Activated T-helper 2 cell treated with anti-CD3 and anti-CD28 coated beads, Interferon-gamma antibody, Interleukin-2, Interleukin-4, amounts not matched to agents 10 μg/mL and 5 μg/mL and 100 μg/mL, durations not matched to agents 14 hours and 24 hours and 36 hours (primary cell): ENCODE data around the gene SDHC. TPM values are rescaled to one million over a fixed set of nuclear protein-coding genes. Genes with fewer than 3 reads are reported as not detected.

ENCODE experiments used
- DNase-seq: peaks from one replicate; pipeline ENCODE4 v3.0.0; 2021; ENCODE audit warnings: low spot score
- H3K27ac Mint-ChIP-seq: one replicate; pipeline ENCODE4 v1.8.0; 2021; ENCODE audit warnings: mixed read lengths
- H3K27me3 Mint-ChIP-seq: one replicate; pipeline ENCODE4 v1.8.0; 2021; ENCODE audit warnings: low read depth, mixed read lengths
- H3K36me3 Mint-ChIP-seq: one replicate; pipeline ENCODE4 v1.8.0; 2021; ENCODE audit warnings: low read depth, mixed read lengths
- H3K4me1 Mint-ChIP-seq: one replicate; pipeline ENCODE4 v1.8.0; 2021; ENCODE audit warnings: low read depth, mixed read lengths
- H3K4me3 Mint-ChIP-seq: one replicate; pipeline ENCODE4 v1.8.0; 2021; ENCODE audit warnings: low read depth, mild to moderate bottlenecking, moderate library complexity, mixed read lengths
- H3K9me3 Mint-ChIP-seq: one replicate; pipeline ENCODE4 v1.8.0; 2021; ENCODE audit warnings: mixed read lengths
- intact Hi-C: fragments of 100-400 bp; cut with micrococcal nuclease; formaldehyde crosslinking; loops from one replicate; pipeline ENCODE4 v1.15.1; 2023
- total RNA-seq: library from RNA; stranded (reverse); gene quantifications from 2 replicates; pipeline ENCODE4 v1.2.3, GENCODE V29; 2022

SDHC gene
- total RNA-seq, 1 donor from 2014 or later: 186 TPM

GRCh38 chr1:161324020-161324419, 9.8 kb downstream of the SDHC start:
- H3K27ac Mint-ChIP-seq: no peak overlapping the region
- intact Hi-C loops: no loop called here
- no peaks in the 10 kb centered on the region for H3K27me3 Mint-ChIP-seq
- H3K4me3 Mint-ChIP-seq: no peak overlapping the region
- DNase-seq: no peak
- no peaks in the 10 kb centered on the region for H3K9me3 Mint-ChIP-seq
- H3K36me3 Mint-ChIP-seq: peaks cover 33% of the 10 kb centered on the region
- H3K4me1 Mint-ChIP-seq: peaks cover 7% of the 10 kb centered on the region

GRCh38 chr1:161330346-161330745, 16.2 kb downstream of the SDHC start:
- peaks cover 3% of the 10 kb centered on the region for H3K4me1 Mint-ChIP-seq
- intact Hi-C loops: no loop called here
- no peak overlapping the region for H3K27ac Mint-ChIP-seq
- peaks cover 61% of the 10 kb centered on the region for H3K36me3 Mint-ChIP-seq
- H3K27me3 Mint-ChIP-seq: no peaks in the 10 kb centered on the region
- H3K9me3 Mint-ChIP-seq: no peaks in the 10 kb centered on the region
- no peak overlapping the region for H3K4me3 Mint-ChIP-seq
- DNase-seq: no peak

GRCh38 chr1:161333166-161333565, 19.0 kb downstream of the SDHC start:
- H3K27ac Mint-ChIP-seq: no peak overlapping the region
- H3K4me3 Mint-ChIP-seq: no peak overlapping the region
- peaks cover 3% of the 10 kb centered on the region for H3K4me1 Mint-ChIP-seq
- peaks cover 53% of the 10 kb centered on the region for H3K36me3 Mint-ChIP-seq
- H3K9me3 Mint-ChIP-seq: no peaks in the 10 kb centered on the region
- DNase-seq: no peak
- intact Hi-C loops: no loop called here
- no peaks in the 10 kb centered on the region for H3K27me3 Mint-ChIP-seq

GRCh38 chr1:161335796-161336195, 21.6 kb downstream of the SDHC start:
- no peaks in the 10 kb centered on the region for H3K9me3 Mint-ChIP-seq
- intact Hi-C loops: no loop called here
- no peak overlapping the region for H3K27ac Mint-ChIP-seq
- no peak for DNase-seq
- no peaks in the 10 kb centered on the region for H3K27me3 Mint-ChIP-seq
- H3K36me3 Mint-ChIP-seq: peaks cover 47% of the 10 kb centered on the region
- H3K4me3 Mint-ChIP-seq: no peak overlapping the region
- H3K4me1 Mint-ChIP-seq: peaks cover 3% of the 10 kb centered on the region

- no peak overlapping the region for H3K27ac Mint-ChIP-seq
- no peak for DNase-seq
- H3K27me3 Mint-ChIP-seq: no peaks in the 10 kb centered on the region
- H3K4me3 Mint-ChIP-seq: no peak overlapping the region
- no peaks in the 10 kb centered on the region for H3K9me3 Mint-ChIP-seq
- intact Hi-C loops: no loop called here
- peaks cover 2% of the 10 kb centered on the region for H3K4me1 Mint-ChIP-seq
- peaks cover 42% of the 10 kb centered on the region for H3K36me3 Mint-ChIP-seq
Measured at GRCh38 chr1:161342177-161342576, 28.0 kb downstream of the SDHC start.

GRCh38 chr1:161342821-161343220, 28.6 kb downstream of the SDHC start:
- no peak overlapping the region for H3K27ac Mint-ChIP-seq
- no peaks in the 10 kb centered on the region for H3K9me3 Mint-ChIP-seq
- H3K4me1 Mint-ChIP-seq: peaks cover 2% of the 10 kb centered on the region
- no peak overlapping the region for H3K4me3 Mint-ChIP-seq
- no peaks in the 10 kb centered on the region for H3K27me3 Mint-ChIP-seq
- DNase-seq: no peak
- H3K36me3 Mint-ChIP-seq: peaks cover 40% of the 10 kb centered on the region
- intact Hi-C loops: no loop called here

GRCh38 chr1:161350671-161351070, 36.5 kb downstream of the SDHC start:
- H3K27ac Mint-ChIP-seq: no peak overlapping the region
- no peak overlapping the region for H3K4me3 Mint-ChIP-seq
- H3K9me3 Mint-ChIP-seq: no peaks in the 10 kb centered on the region
- H3K4me1 Mint-ChIP-seq: peaks cover 1% of the 10 kb centered on the region
- intact Hi-C loops: no loop called here
- DNase-seq: no peak
- no peaks in the 10 kb centered on the region for H3K27me3 Mint-ChIP-seq
- peaks cover 16% of the 10 kb centered on the region for H3K36me3 Mint-ChIP-seq

- no peak overlapping the region for H3K27ac Mint-ChIP-seq
- peaks cover 1% of the 10 kb centered on the region for H3K4me1 Mint-ChIP-seq
- no peaks in the 10 kb centered on the region for H3K27me3 Mint-ChIP-seq
- peaks cover 18% of the 10 kb centered on the region for H3K36me3 Mint-ChIP-seq
- no peak overlapping the region for H3K4me3 Mint-ChIP-seq
- intact Hi-C loops: no loop called here
- no peak for DNase-seq
- H3K9me3 Mint-ChIP-seq: no peaks in the 10 kb centered on the region
Measured at GRCh38 chr1:161351482-161351881, 37.3 kb downstream of the SDHC start.

- Mint-ChIP-seq H3K36me3 (peaks cover 22% of the 10 kb centered on the region), H3K27me3 (no peaks in the 10 kb centered on the region), H3K9me3 (no peaks in the 10 kb centered on the region), H3K4me3 (no peak overlapping the region), H3K27ac (no peak overlapping the region), H3K4me1 (peaks cover 7% of the 10 kb centered on the region)
- intact Hi-C loops: no loop called here
- no peak for DNase-seq
Measured at GRCh38 chr1:161357073-161357472, 42.9 kb downstream of the SDHC start.

- Mint-ChIP-seq H3K27me3 (no peaks in the 10 kb centered on the region), H3K4me1 (peaks cover 9% of the 10 kb centered on the region), H3K9me3 (no peaks in the 10 kb centered on the region), H3K4me3 (no peak overlapping the region), H3K27ac (no peak overlapping the region), H3K36me3 (peaks cover 32% of the 10 kb centered on the region)
- DNase-seq: no peak
- intact Hi-C loops: no loop called here
Measured at GRCh38 chr1:161359291-161359690, 45.1 kb downstream of the SDHC start.

- Mint-ChIP-seq H3K27me3 (no peaks in the 10 kb centered on the region), H3K36me3 (peaks cover 38% of the 10 kb centered on the region), H3K9me3 (no peaks in the 10 kb centered on the region), H3K4me1 (peaks cover 14% of the 10 kb centered on the region), H3K27ac (peak overlapping the region; percentile 31), H3K4me3 (no peak overlapping the region)
- no peak for DNase-seq
- intact Hi-C loops: no loop called here
Measured at GRCh38 chr1:161364332-161364731, 50.2 kb downstream of the SDHC start.

GRCh38 chr1:161365207-161365606, 51.0 kb downstream of the SDHC start:
- Mint-ChIP-seq H3K27me3 (no peaks in the 10 kb centered on the region), H3K9me3 (no peaks in the 10 kb centered on the region), H3K27ac (no peak overlapping the region), H3K4me1 (peaks cover 11% of the 10 kb centered on the region), H3K36me3 (peaks cover 31% of the 10 kb centered on the region), H3K4me3 (no peak overlapping the region)
- no peak for DNase-seq
- intact Hi-C loops: no loop called here

- no peak within 1 kb of the TSS for H3K4me3 Mint-ChIP-seq
- peak within 1 kb of the TSS; percentile 64 for H3K27ac Mint-ChIP-seq
- H3K27me3 Mint-ChIP-seq: no peaks in the 10 kb centered on the region
- DNase-seq: peak; percentile 22
- intact Hi-C loops: no loop called here
- no peaks in the 10 kb centered on the region for H3K9me3 Mint-ChIP-seq
- peaks cover 31% of the 10 kb centered on the region for H3K36me3 Mint-ChIP-seq
- H3K4me1 Mint-ChIP-seq: peaks cover 16% of the 10 kb centered on the region
Measured at GRCh38 chr1:161367684-161368400, 53.7 kb downstream of the SDHC start, which contains the start of gene CFAP126. CFAP126 (minus strand) TSS chr1:161367876; CDS start chr1:161367868, 8 bp downstream.
